GM12865 (cell line): ENCODE measurements around the gene DTX1.
"Not testable (repeated sequence)": the region's sequence is repeated elsewhere in the genome, so short reads cannot be mapped to it uniquely, and the experiment has no call there.

Source experiments
- DNase-seq: peaks from one replicate; pipeline ENCODE4 v3.0.0; 2010; ENCODE audit warnings: low read depth
- H3K4me3 ChIP-seq: 2 replicates; pipeline ENCODE4 v1.5.1; 2011; ENCODE audit warnings: mild to moderate bottlenecking, low read depth, low read length, control low read depth
- TF ChIP-seq, protein P1 (sequence below): IDR thresholded peaks from 2 replicates; pipeline ENCODE4 v1.5.1; 2011; ENCODE audit warnings: low read length, control low read depth, low read depth, inconsistent platforms; ENCODE audit not compliant: insufficient read depth; ENCODE audit errors: missing control alignments

DTX1 gene

DNA sequence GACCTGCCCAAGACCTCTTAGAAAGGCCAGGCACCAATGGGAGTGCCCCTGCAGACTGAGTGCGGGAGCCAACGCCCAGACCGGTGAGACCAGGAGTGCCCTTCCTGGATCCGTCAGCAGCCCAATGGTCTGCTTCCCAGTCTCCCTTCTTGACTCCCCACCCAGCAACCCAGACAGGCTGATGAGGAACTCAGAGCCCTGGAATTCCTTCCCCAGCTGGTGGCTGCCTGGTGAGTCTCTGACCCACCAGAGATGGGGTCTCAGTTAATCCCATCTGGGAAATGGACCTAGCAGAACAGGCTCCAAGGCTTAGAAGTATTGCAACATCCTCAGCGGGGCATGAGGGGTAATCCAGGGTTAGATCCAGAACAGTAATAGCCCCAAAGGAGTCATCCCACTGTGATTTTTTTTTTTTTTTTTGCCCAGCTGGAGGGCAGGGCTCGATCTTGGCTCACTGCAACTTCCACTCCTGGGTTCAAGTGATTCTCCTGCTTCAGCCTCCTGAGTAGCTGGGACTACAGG is 80.5 kb downstream of the DTX1 start:
- TF ChIP-seq, protein P1, sequence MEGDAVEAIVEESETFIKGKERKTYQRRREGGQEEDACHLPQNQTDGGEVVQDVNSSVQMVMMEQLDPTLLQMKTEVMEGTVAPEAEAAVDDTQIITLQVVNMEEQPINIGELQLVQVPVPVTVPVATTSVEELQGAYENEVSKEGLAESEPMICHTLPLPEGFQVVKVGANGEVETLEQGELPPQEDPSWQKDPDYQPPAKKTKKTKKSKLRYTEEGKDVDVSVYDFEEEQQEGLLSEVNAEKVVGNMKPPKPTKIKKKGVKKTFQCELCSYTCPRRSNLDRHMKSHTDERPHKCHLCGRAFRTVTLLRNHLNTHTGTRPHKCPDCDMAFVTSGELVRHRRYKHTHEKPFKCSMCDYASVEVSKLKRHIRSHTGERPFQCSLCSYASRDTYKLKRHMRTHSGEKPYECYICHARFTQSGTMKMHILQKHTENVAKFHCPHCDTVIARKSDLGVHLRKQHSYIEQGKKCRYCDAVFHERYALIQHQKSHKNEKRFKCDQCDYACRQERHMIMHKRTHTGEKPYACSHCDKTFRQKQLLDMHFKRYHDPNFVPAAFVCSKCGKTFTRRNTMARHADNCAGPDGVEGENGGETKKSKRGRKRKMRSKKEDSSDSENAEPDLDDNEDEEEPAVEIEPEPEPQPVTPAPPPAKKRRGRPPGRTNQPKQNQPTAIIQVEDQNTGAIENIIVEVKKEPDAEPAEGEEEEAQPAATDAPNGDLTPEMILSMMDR, result no peak
- H3K4me3 ChIP-seq, result no peak overlapping the region
- DNase-seq, result no peak

- DNase-seq, result no peak
- no peak overlapping the region for H3K4me3 ChIP-seq
- TF ChIP-seq, protein P1, result no peak
These were observed 81.6 kb downstream of the DTX1 start for GRCh38 chr12:113137861-113138783.

DNA sequence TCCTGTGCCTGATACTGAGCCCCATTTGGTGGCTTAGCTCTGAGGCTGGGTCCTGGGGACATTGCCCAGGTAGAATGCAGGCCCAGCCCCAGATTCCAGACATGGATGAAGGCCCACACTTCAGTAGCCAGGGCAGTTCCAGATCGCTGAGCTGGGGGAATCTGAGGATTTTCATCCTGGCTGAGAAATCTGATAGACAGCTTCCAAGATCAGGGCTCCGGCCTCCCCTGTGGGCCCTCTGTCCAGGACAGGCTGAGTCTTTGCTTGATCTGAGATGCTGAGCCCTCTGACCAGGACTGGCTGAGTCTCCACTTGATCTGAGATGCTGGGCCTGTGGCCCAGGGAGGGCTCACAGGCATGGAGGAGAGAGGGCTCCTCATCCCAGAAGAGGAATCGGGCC is 82.3 kb downstream of the DTX1 start:
- TF ChIP-seq, protein P1, result no peak
- DNase-seq, result no peak
- no peak overlapping the region for H3K4me3 ChIP-seq

GRCh38 chr12:113140706-113141105 is 84.2 kb downstream of the DTX1 start:
- TF ChIP-seq, protein P1, result no peak
- DNase-seq, result no peak
- no peak overlapping the region for H3K4me3 ChIP-seq

GRCh38 chr12:113141716-113142115 is 85.2 kb downstream of the DTX1 start:
- not testable (repeated sequence) for H3K4me3 ChIP-seq, DNase-seq

DNA sequence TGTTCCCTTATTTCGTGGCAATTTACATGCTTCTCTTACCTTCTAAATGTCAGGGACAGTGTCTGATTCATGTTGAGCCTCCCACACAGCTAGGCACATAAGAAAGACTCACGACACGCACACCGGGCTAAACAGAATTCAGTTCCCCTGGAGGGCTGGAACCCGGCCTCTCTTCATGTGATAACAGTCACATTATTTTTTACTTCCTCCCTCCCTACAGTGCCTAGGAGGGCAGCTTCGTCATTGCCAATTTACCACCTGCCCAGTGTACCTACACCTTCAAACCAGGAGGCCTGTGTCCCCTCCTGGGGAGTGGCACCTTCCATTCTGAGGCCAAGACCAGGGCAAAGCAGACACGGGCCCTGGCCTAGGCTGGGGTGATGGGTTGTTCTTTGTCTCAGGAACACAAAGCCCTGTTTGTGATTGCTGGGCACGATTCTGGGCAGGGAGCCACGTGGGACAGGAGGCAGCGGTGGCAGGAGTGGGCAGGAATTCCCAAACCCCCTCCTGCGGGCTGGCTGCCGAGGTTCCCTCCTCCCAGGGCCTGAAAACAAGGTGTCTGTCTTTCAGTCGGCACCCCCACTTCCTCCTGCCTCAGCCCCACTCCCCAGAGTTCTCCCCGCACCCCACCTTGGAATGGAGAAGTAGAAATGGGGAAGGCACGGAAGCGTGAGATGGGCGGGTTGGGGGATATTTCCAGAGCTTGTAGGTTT is 85.8 kb downstream of the DTX1 start:
- TF ChIP-seq, protein P1, result no peak
- no peak for DNase-seq
- H3K4me3 ChIP-seq, result no peak overlapping the region

GRCh38 chr12:113142886-113143332 is 86.4 kb downstream of the DTX1 start:
- no peak for DNase-seq
- TF ChIP-seq, protein P1, result no peak
- H3K4me3 ChIP-seq, result no peak overlapping the region
